ENCODE data around the gene DUSP10.

Gene DUSP10

GRCh38 chr1:221728037-221728505 is 13.8 kb downstream of the DUSP10 start:
- DNase-seq (ENCODE audit: low read depth), result no peak
- no peak overlapping the region for H3K4me3 ChIP-seq (ENCODE audit: control insufficient read depth, low read depth, low read length)
- no peak for TF ChIP-seq CTCF (conservative IDR thresholded peaks at IDR 0.05; ENCODE audit: control insufficient read depth, insufficient read depth, low read depth, low read length)

- TF ChIP-seq CTCF (conservative IDR thresholded peaks at IDR 0.05; ENCODE audit: control insufficient read depth, insufficient read depth, low read depth, low read length), result no peak
- no peak overlapping the region for H3K4me3 ChIP-seq (ENCODE audit: control insufficient read depth, low read depth, low read length)
- no peak for DNase-seq (ENCODE audit: low read depth)
Observed at GRCh38 chr1:221727146-221728036, 14.5 kb downstream of the DUSP10 start.

GRCh38 chr1:221725735-221726672 is 15.9 kb downstream of the DUSP10 start:
- no peak overlapping the region for H3K4me3 ChIP-seq (ENCODE audit: control insufficient read depth, low read depth, low read length)
- TF ChIP-seq CTCF (conservative IDR thresholded peaks at IDR 0.05; ENCODE audit: control insufficient read depth, insufficient read depth, low read depth, low read length), result no peak
- DNase-seq (ENCODE audit: low read depth), result peak; percentile 73

- peak; percentile 85 for DNase-seq (ENCODE audit: low read depth)
- no peak for TF ChIP-seq CTCF (conservative IDR thresholded peaks at IDR 0.05; ENCODE audit: control insufficient read depth, insufficient read depth, low read depth, low read length)
- H3K4me3 ChIP-seq (ENCODE audit: control insufficient read depth, low read depth, low read length), result no peak overlapping the region
Observed at GRCh38 chr1:221724931-221725605, 16.8 kb downstream of the DUSP10 start.

GRCh38 chr1:221723848-221724236 is 18.0 kb downstream of the DUSP10 start:
- peak; percentile 34 for DNase-seq (ENCODE audit: low read depth)
- no peak for TF ChIP-seq CTCF (conservative IDR thresholded peaks at IDR 0.05; ENCODE audit: control insufficient read depth, insufficient read depth, low read depth, low read length)
- no peak overlapping the region for H3K4me3 ChIP-seq (ENCODE audit: control insufficient read depth, low read depth, low read length)

Measured in fibroblast of mammary gland (primary cell).